Adipocyte (in vitro differentiated cells): Measurements from ENCODE around the gene TOX4.

ENCODE experiments used
- DNase-seq: peaks from one replicate; pipeline ENCODE4 v3.0.0-alpha.2; 2015; ENCODE audit warnings: low read depth
- H3K27me3 ChIP-seq: replicated peaks from 2 replicates; pipeline ENCODE4 v1.7.0; 2013; ENCODE audit warnings: mild to moderate bottlenecking, low read length, moderate library complexity; ENCODE audit not compliant: control insufficient read depth, insufficient read depth
- H3K36me3 ChIP-seq: 2 replicates; pipeline ENCODE4 v1.7.0; 2013; ENCODE audit warnings: low read length, mild to moderate bottlenecking, moderate library complexity; ENCODE audit not compliant: control insufficient read depth, insufficient read depth, severe bottlenecking
- H3K4me1 ChIP-seq: 2 replicates; pipeline ENCODE4 v1.7.0; 2013; ENCODE audit warnings: mild to moderate bottlenecking, low read length, moderate library complexity; ENCODE audit not compliant: control insufficient read depth, insufficient read depth
- H3K4me3 ChIP-seq: 2 replicates; pipeline ENCODE4 v1.7.0; 2013; ENCODE audit warnings: mild to moderate bottlenecking, low read length, moderate library complexity
- H3K9ac ChIP-seq: 2 replicates; pipeline ENCODE4 v1.7.0; 2013; ENCODE audit warnings: mild to moderate bottlenecking, low read length, moderate library complexity
- H3K9me3 ChIP-seq: 2 replicates; pipeline ENCODE4 v1.7.0; 2013; ENCODE audit warnings: mild to moderate bottlenecking, low read length, moderate library complexity; ENCODE audit not compliant: control insufficient read depth

The TOX4 gene

GRCh38 chr14:21525571-21525961, 48.6 kb downstream of the TOX4 start:
- peak; percentile 37 for DNase-seq
- H3K4me1 ChIP-seq: peaks cover 12% of the 10 kb centered on the region
- H3K9me3 ChIP-seq: no peaks in the 10 kb centered on the region
- H3K36me3 ChIP-seq: no peaks in the 10 kb centered on the region
- peaks cover 4% of the 10 kb centered on the region for H3K27me3 ChIP-seq
- no peak overlapping the region for H3K4me3 ChIP-seq
- H3K9ac ChIP-seq: peak overlapping the region; percentile 28

GRCh38 chr14:21525962-21526671, 49.1 kb downstream of the TOX4 start, which contains the start of gene SALL2:
Gene SALL2, minus strand, starts transcription at chr14:21526346. Its CDS starts 219 bp downstream, at chr14:21526127.
- H3K4me3 ChIP-seq: peak within 1 kb of the TSS; percentile 72
- peak; percentile 80 for DNase-seq
- H3K9me3 ChIP-seq: no peaks in the 10 kb centered on the region
- peak within 1 kb of the TSS; percentile 28 for H3K9ac ChIP-seq
- H3K27me3 ChIP-seq: peaks cover 10% of the 10 kb centered on the region
- H3K4me1 ChIP-seq: peaks cover 8% of the 10 kb centered on the region
- no peaks in the 10 kb centered on the region for H3K36me3 ChIP-seq

DNA sequence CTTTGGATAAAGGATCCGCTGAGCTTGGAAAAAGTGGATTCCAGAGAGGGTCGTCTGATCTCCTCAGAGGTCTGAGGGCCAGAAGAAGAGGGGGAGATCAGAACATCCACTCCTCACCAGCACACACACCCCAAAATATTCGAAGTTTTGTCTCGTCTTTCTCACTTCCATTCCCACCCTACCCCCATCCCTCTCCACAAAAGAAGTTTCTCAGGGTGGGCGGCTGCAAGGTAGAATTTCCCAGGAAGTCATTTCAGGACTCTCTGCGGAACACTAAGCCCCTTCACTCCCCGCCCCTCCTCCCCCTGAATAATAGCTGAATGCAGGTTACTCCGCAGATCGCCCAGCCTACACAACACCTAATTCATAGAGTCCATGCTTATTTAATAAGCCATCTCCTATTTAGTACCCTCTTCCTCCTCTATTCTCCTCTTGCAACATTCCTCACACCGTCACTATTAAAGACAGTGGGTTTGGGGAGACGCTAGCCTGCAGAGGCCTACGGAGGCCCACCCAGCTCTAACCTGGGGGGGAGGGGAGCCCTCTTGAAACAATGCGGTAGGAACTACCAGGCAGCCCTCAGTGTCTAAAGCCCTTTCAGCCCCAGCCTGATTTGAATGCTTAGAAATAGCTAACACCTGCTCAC, 49.8 kb downstream of the TOX4 start:
- Histone ChIP-seq H3K9ac (no peak overlapping the region), H3K4me3 (peak overlapping the region; percentile 72), H3K27me3 (peaks cover 10% of the 10 kb centered on the region), H3K36me3 (no peaks in the 10 kb centered on the region), H3K9me3 (no peaks in the 10 kb centered on the region), H3K4me1 (peaks cover 2% of the 10 kb centered on the region)
- DNase-seq: no peak

- H3K4me1 ChIP-seq: no peaks in the 10 kb centered on the region
- H3K36me3 ChIP-seq: no peaks in the 10 kb centered on the region
- peaks cover 10% of the 10 kb centered on the region for H3K27me3 ChIP-seq
- no peak for DNase-seq
- H3K9ac ChIP-seq: no peak overlapping the region
- H3K4me3 ChIP-seq: no peak overlapping the region
- H3K9me3 ChIP-seq: no peaks in the 10 kb centered on the region
These were observed 50.3 kb downstream of the TOX4 start for GRCh38 chr14:21527318-21527679.

DNA sequence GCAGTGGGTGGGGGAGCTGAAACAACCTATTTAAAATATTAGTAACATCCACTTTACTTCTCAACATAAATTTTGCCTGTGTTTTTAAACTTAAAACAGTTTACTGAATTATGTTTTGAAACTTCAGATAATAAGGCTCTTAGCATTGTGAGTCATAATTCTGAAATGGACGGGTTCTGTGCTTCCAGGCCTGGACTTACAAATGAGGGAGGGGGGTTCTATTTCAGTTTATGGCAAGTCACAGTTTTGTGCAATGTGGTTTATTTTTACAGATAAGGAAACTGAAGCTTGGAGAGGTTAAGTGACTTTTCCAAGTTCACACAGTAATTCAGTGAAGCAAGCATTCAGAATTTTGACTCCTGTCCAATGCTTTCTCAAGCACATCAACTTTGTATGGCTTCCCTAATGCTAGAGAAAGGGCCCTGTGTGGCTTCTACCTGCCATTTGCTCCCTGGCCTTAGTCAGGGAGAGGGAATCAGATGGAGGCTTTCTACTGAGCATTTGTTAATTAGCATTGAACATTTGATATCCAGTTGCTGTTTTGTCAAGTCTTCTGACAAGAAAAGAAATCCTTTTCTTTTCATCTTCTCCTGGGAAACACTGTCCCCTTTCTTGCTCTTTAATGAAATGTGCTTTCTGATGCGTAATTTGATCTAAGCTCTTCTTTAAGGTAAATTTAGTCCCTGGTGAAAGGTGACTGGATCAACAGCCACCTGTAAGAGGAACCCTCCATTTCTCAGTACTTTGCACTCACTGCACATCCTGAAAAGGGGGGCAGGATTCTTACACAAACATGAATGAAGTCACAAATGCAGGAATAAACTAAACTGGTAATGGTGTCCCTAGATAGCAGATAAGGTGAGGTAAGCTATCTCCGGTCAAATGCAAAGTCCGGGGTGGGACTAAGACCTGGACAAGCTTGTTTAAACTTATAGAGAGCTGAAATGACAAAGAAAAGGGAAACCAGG, 51.7 kb downstream of the TOX4 start:
- peaks cover 16% of the 10 kb centered on the region for H3K27me3 ChIP-seq
- DNase-seq: peak; percentile 29
- no peaks in the 10 kb centered on the region for H3K4me1 ChIP-seq
- H3K9me3 ChIP-seq: no peaks in the 10 kb centered on the region
- no peak overlapping the region for H3K4me3 ChIP-seq
- H3K9ac ChIP-seq: no peak overlapping the region
- no peaks in the 10 kb centered on the region for H3K36me3 ChIP-seq

GRCh38 chr14:21529515-21529914, 52.5 kb downstream of the TOX4 start:
- Histone ChIP-seq H3K27me3 (peaks cover 24% of the 10 kb centered on the region), H3K9ac (no peak overlapping the region), H3K4me1 (no peaks in the 10 kb centered on the region), H3K4me3 (no peak overlapping the region), H3K9me3 (no peaks in the 10 kb centered on the region), H3K36me3 (no peaks in the 10 kb centered on the region)
- no peak for DNase-seq

- peaks cover 53% of the 10 kb centered on the region for H3K27me3 ChIP-seq
- H3K36me3 ChIP-seq: no peaks in the 10 kb centered on the region
- no peaks in the 10 kb centered on the region for H3K9me3 ChIP-seq
- H3K9ac ChIP-seq: no peak overlapping the region
- no peak overlapping the region for H3K4me3 ChIP-seq
- no peak for DNase-seq
- H3K4me1 ChIP-seq: peaks cover 8% of the 10 kb centered on the region
These were observed 56.3 kb downstream of the TOX4 start for GRCh38 chr14:21533294-21533693.

DNA sequence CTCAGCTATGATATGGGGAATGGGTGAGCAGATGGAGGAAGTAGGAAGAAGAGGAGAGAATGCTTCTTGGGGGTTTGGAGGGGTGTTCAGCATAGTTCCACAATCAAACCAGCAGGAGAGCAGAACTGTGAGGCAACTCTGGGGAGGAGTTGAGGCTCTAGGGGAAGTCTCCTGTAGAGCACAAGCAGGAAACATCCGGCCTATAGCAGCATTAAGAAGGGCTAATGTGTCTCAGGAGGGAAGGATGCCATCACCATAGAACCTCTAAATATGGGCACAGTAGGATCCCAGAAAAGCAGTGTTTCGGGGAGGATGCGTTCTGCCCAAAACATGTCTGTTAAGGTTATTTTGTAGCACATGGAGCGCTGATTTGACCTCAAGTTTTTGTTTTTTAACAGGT, 57.6 kb downstream of the TOX4 start:
- no peak for DNase-seq
- Histone ChIP-seq H3K36me3 (no peaks in the 10 kb centered on the region), H3K27me3 (peaks cover 66% of the 10 kb centered on the region), H3K4me1 (peaks cover 8% of the 10 kb centered on the region), H3K4me3 (no peak overlapping the region), H3K9me3 (no peaks in the 10 kb centered on the region), H3K9ac (no peak overlapping the region)

DNA sequence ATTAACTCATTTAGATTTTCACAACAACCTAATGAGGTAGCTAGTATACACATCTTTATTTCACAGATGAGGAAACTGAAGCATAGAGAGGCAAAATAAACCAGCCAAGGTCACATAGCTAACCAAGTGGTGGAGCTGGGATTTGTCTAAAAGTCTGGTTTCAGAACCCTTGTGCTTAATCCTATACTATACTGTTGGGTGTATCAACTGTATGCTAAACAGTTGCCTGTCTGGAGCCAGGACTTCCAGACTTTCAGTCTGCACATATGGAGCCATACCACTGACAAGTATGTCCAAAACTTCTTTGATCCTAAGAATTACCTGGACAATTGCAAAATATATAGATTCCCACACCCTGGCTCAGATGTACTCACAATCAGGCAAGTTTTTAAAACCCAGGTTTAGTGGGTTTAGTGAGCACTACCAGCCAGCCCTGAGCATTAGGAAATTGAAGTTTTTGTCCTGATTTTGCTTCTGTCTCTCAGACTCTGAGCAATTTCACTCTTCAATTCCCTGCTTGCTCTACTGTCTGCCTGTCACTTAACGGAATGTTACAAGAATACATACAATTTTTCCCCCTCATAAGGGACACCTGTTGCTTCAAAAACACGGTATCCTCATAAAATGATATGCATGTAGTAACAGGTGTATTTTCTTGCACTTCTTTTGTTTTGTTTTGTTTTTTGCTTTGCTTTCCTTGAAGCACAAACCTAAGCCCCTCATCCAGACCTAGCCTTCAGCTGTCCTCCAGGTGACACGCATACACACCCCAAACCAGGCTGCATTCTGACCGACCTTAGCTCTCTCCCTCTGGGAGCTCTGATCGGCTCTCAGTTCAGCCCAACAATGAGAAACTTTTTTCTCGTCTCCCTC, 58.8 kb downstream of the TOX4 start:
- Histone ChIP-seq H3K36me3 (no peaks in the 10 kb centered on the region), H3K4me3 (peak overlapping the region; percentile 72), H3K9me3 (no peaks in the 10 kb centered on the region), H3K9ac (no peak overlapping the region), H3K27me3 (peaks cover 64% of the 10 kb centered on the region), H3K4me1 (peaks cover 8% of the 10 kb centered on the region)
- no peak for DNase-seq

DNA sequence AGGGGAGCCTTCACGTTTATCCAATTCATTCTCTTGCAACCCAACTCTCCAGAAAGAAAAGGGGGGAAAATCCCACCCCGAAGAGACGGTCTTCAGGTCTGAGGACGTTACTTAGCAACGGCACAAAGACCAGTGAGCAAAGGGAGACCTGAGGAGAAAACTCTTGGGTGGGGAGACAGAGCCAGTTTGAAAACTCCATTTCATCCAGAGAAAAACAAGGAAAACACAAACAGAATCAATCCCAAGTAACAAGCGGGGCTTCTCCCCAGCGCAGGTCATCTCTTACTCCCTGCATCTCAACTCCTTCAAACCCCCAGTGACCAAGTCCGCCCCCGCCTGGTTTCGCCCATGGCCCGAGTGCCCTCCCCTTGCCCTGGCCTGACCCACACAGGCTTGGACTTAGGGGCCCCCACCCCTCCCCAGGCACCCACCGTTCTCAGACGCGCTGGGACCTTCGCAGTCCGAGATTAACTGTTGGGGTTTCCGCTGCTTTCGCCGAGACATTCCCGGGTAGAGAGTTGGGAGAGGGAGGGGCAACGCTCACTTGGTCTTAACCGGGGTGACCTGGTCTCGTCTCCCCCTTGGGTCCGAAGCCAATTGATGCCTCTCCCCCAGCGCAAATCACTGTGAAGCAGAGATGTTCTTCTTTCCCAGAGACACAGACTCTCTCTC, 59.6 kb downstream of the TOX4 start:
- peak overlapping the region; percentile 72 for H3K4me3 ChIP-seq
- H3K9me3 ChIP-seq: no peaks in the 10 kb centered on the region
- no peaks in the 10 kb centered on the region for H3K36me3 ChIP-seq
- H3K9ac ChIP-seq: no peak overlapping the region
- H3K4me1 ChIP-seq: peaks cover 8% of the 10 kb centered on the region
- H3K27me3 ChIP-seq: peaks cover 60% of the 10 kb centered on the region
- no peak for DNase-seq
